GM21423 (cell line): ENCODE data around the gene PRKCE.
"Not testable (repeated sequence)": the region's sequence is repeated elsewhere in the genome, so short reads cannot be mapped to it uniquely, and the experiment has no call there.

Experiments
- ATAC-seq: cut with Tn5 transposase; IDR thresholded peaks from one replicate; pipeline ENCODE4 v1.9.1; 2021; ENCODE audit warnings: mild to moderate bottlenecking, moderate library complexity; ENCODE audit not compliant: unreplicated experiment

The PRKCE gene

DNA sequence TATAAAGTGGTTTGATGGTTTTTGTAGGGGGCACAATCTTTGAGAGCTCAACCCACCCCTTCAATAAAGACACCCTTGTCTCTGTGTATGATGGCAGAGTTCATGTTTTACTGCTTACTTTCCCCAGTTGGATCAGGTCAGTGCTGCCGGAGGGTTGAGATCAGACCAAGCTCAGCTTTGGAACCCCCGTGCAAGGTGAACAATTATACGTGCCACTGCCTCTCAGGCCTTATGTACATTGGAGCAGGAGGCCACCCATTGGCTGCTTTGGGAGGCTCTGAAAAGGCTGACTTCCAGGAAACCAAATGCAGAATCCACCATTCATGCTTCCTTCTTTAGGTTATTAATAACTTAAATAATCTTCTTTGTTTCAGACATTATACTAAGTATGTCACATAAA is 542.4 kb downstream of the PRKCE start:
- ATAC-seq: no peak

- no peak for ATAC-seq
These were observed 543.4 kb downstream of the PRKCE start for GRCh38 chr2:46194856-46195255.

GRCh38 chr2:46195819-46196218 is 544.3 kb downstream of the PRKCE start:
- ATAC-seq: no peak

DNA sequence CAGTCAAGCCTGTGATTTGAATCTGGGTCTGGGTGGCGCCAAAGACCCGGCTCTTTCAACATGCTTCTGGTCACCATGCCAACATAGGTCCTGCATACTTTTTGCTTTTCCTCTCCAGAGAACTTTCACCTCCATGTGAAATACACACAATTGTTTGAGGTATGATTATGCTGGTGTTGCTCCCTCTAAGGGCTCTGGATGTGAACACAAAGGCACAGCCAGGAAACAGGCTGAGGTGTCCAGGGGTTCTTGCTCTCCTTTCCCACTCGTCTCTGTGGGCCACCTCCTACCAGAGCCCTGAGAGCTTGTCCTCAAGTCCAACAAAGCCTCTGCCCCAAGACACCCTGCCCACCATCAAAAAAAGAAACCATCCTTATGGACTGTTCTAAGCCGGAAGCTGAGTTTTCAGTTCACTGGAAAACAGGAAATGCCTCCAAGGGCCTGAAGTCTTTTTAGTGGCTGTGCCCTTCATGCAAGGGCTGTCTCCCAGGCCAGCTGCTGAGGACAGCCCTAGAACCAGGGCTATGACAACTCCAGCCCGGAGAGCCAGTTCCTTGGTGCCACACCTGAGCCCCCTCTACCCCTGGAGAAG is 545.5 kb downstream of the PRKCE start:
- no peak for ATAC-seq

DNA sequence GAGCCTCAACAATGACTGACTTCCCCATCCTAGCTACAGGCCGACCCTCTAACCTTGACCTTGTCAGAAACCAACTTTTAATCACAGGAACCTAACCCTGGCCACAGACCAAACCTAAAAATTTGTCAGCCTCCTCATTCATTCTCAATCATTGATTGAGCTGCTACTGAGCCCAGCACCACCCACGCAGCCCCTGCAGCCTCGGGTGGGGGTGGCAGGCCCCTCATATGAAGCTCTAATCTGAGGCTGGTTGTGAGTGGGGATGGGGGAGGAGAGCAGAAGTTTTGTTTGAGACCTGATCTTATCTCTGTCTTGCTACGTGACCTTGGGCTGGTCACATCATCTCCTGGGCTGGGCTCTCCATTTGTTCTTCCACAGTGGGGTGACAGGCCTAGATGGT is 546.2 kb downstream of the PRKCE start:
- no peak for ATAC-seq

GRCh38 chr2:46198164-46198883 is 546.8 kb downstream of the PRKCE start:
- ATAC-seq: no peak

DNA sequence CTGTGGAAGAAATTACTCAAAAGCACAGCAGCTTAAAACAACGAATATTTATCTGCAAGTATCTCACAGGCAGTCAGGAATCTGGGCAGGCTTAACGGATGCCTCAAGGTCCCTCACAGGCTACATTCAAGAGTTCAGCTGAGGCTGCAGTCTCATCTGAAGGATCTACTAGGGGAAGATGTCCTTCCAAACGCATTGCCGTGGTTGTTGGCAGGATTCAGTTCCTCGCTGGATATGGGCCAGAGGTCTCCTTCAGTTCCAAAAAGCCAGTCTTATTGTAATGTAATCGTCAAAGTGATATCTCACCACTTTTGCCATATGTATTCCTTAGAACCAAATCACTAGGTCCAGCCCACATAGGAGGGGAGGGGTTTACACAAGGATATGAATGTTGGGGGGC is 547.5 kb downstream of the PRKCE start:
- no peak for ATAC-seq

DNA sequence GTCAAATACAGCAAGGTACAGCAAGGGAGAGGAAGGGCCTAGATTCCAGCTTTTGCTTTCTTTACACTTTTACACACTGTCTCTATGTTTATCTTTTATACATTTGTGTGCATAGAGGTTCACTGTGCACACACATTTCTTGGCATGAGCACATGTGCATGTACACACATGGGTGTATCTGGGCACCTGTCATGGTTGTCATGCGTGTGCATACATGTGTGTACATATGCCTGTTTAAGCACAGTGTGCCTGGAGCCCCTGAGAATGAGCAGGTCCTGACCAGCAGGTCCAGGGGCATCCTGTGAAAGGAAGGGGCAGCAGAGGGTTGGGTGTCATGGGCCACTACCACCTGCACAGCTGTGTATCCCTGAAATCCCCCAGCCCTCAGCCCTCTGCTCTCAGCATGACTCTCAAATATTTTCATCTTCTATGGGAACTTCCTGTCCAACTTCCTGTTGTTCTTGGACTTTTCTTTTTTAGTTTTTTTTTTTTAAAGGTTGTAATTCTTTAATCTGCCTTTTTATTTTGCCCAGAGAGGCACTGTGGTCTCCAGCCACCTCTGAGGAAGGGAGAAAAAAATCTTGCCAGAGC is 548.7 kb downstream of the PRKCE start:
- ATAC-seq: no peak

GRCh38 chr2:46200861-46201605 is 549.6 kb downstream of the PRKCE start:
- ATAC-seq: no peak

GRCh38 chr2:46202453-46202852 is 551.0 kb downstream of the PRKCE start:
- ATAC-seq: no peak

GRCh38 chr2:46202987-46203386 is 551.5 kb downstream of the PRKCE start:
- ATAC-seq: no peak

- not testable (repeated sequence) for ATAC-seq
These were observed 552.2 kb downstream of the PRKCE start for GRCh38 chr2:46203636-46204035.

- ATAC-seq: no peak
These were observed 556.1 kb downstream of the PRKCE start for GRCh38 chr2:46207591-46207990.

GRCh38 chr2:46208766-46209165 is 557.3 kb downstream of the PRKCE start:
- no peak for ATAC-seq

DNA sequence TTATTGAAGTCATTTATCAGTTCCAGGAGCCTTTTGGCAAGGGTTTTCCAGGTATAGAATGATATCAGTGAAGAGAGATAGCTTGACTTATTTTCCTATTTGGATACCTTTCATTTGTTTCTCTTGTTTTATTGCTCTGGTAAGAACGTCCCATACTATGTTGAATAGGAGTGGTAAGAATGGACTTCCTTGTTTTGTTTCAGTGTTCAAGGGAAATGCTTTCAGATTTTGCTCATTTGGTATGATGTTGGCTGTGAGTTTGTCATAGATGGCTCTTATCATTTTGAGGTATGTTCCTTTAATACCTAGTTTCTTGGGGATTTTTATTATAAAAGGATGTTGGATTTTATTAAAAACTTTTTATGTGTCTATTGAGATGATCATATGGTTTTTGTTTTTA is 558.6 kb downstream of the PRKCE start:
- ATAC-seq: no peak

DNA sequence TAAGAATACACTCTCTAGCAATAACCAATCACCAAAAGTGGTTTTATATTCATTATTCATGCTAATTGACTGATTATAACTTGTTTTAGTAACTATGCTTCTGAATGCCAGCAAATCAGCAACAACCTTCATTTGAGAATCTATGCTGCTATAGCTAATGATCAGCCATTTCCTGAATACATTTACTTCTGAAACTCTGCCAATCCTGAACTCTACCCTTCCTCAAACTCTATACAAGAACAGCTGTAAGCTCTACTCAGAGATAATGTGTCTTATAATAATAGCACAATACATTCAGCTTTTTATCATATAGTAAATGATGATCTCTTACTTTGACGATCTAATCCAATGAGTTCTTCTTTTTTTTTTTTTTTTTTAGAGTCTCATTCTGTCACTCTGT is 560.0 kb downstream of the PRKCE start:
- ATAC-seq: no peak

GRCh38 chr2:46213906-46214305 is 562.4 kb downstream of the PRKCE start:
- ATAC-seq: no peak

DNA sequence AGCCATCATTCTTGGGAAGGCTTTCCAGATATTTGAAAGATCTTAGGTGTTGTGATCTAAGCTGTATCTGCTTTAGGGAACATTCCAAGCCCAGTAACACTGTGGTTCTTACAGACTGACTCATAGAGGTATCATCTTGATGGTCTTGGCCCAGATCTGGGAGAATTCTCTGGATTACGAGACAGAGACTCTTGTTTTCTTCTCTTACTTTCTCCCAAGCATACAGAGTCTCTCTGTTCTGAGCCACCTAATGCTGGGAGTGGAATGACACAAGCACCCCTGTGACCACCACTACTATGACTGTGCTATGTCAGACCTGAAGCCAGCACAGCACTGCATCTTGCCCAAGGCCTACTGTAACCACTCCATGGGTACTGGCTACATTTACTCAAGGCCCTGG is 564.7 kb downstream of the PRKCE start:
- ATAC-seq: no peak

- not testable (repeated sequence) for ATAC-seq
These were observed 572.0 kb downstream of the PRKCE start for GRCh38 chr2:46223514-46223913.

DNA sequence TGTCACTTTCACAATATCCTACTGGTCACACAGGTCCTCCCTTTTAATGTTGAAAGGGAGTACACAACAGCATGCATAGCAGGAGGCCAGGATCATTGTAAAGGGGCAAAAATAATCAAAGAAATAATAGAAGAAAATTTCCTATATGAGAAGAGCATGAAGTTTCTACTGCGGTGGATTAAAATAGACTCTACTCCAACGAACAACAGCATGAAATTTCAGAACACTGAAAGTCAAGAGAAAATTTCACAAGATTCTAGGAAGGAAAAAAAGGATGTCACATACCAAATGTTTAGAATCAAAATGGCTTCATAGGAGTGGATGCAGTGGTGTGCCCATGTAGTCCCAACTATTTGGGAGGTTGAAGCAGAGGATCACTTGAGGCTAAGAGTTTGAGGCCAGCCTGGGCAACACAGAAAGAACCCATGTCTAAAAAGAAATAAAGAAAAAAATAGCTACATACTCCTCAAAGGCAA is 573.7 kb downstream of the PRKCE start:
- ATAC-seq: no peak

DNA sequence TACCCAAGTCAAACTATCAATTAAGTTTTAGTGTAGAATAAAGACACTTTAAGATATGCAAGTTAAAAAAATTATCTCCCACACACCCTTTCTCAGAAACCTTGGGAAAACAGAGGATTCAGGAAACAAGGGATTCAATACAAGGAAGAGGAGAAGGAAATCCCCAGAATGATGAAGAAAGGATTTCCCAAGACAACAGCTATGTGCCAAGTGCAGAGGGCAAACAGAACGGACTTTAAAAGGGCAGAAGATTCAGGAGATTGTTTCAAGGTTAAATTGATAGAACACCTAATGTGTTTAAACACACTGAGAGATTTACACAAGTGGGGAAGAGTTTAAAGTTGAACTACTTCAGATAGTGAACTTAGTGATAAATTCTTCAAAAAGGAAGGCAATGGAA is 574.3 kb downstream of the PRKCE start:
- no peak for ATAC-seq

GRCh38 chr2:46226620-46227019 is 575.1 kb downstream of the PRKCE start:
- ATAC-seq: no peak
